Activated T-cell treated with anti-CD3 and anti-CD28 coated beads for 1 hour (primary cell): Measurements from ENCODE around the gene TBX6.
A peak's percentile ranks its signal among the peaks of the same experiment; 100 is the strongest.

ENCODE experiments used
- DNase-seq: peaks from one replicate; pipeline ENCODE4 v3.0.0-alpha.2; 2020; ENCODE audit warnings: low read depth

TBX6 gene

GRCh38 chr16:30086291-30087140 is 5.2 kb downstream of the TBX6 start:
- no peak for DNase-seq

- no peak for DNase-seq
These were observed 5.9 kb downstream of the TBX6 start for GRCh38 chr16:30085820-30086219.

- no peak for DNase-seq
These were observed 6.5 kb downstream of the TBX6 start for GRCh38 chr16:30085247-30085646.

- DNase-seq = no peak
These were observed 6.9 kb downstream of the TBX6 start for GRCh38 chr16:30084816-30085159.

GRCh38 chr16:30084096-30084815 is 7.5 kb downstream of the TBX6 start:
- DNase-seq = no peak

- no peak for DNase-seq
These were observed 8.3 kb downstream of the TBX6 start for GRCh38 chr16:30083216-30084055.

GRCh38 chr16:30082545-30083090 is 9.1 kb downstream of the TBX6 start:
- no peak for DNase-seq

- no peak for DNase-seq
These were observed 12.2 kb downstream of the TBX6 start for GRCh38 chr16:30079480-30079879.

- DNase-seq = no peak
These were observed 13.0 kb downstream of the TBX6 start for GRCh38 chr16:30078744-30079143.

GRCh38 chr16:30077656-30078055 is 14.1 kb downstream of the TBX6 start:
- no peak for DNase-seq

- no peak for DNase-seq
These were observed 15.4 kb downstream of the TBX6 start for GRCh38 chr16:30076276-30076791.

- peak; percentile 81 for DNase-seq
These were observed 16.0 kb downstream of the TBX6 start, which contains the start of gene PPP4C for GRCh38 chr16:30075503-30076275. PPP4C (plus strand) TSS chr16:30075994; CDS start chr16:30076378, 384 bp downstream.

- DNase-seq = no peak
These were observed 21.2 kb downstream of the TBX6 start for GRCh38 chr16:30070490-30070889.

GRCh38 chr16:30069611-30070462 is 21.9 kb downstream of the TBX6 start:
- DNase-seq = no peak

- peak; percentile 46 for DNase-seq
These were observed 22.7 kb downstream of the TBX6 start for GRCh38 chr16:30068750-30069610.

- no peak for DNase-seq
These were observed 23.4 kb downstream of the TBX6 start for GRCh38 chr16:30068333-30068732.

GRCh38 chr16:30067584-30067916 is 24.2 kb downstream of the TBX6 start:
- no peak for DNase-seq

GRCh38 chr16:30066761-30067583 is 24.8 kb downstream of the TBX6 start:
- DNase-seq = no peak
